ENCODE data around the gene COL8A2. TPM values are rescaled to one million over a fixed set of nuclear protein-coding genes. Genes with fewer than 3 reads are reported as not detected.

Gene COL8A2
- polyA plus RNA-seq, 6 donors from 2014 or later = 0.10 to 0.25 (median 0.19) TPM; not detected in 3

- ATAC-seq (ENCODE audit: low read depth in 2 of 2) = no peak
- Mint-ChIP-seq H3K27ac (peak overlapping the region in 1 of 6 donors; percentile 39), H3K4me3 (peak overlapping the region; percentile 48 to 97 (median 88)), H3K36me3 (no peaks in the 10 kb centered on the region), H3K9me3 (no peaks in the 10 kb centered on the region), H3K4me1 (peaks cover 12 to 27% (median 15%) of the 10 kb centered on the region in 3 donors), H3K27me3 (peaks cover 3 to 20% (median 3%) of the 10 kb centered on the region in 3 donors)
- no peak for DNase-seq
Observed at GRCh38 chr1:36087233-36088123, 37.5 kb downstream of the COL8A2 start.

DNA sequence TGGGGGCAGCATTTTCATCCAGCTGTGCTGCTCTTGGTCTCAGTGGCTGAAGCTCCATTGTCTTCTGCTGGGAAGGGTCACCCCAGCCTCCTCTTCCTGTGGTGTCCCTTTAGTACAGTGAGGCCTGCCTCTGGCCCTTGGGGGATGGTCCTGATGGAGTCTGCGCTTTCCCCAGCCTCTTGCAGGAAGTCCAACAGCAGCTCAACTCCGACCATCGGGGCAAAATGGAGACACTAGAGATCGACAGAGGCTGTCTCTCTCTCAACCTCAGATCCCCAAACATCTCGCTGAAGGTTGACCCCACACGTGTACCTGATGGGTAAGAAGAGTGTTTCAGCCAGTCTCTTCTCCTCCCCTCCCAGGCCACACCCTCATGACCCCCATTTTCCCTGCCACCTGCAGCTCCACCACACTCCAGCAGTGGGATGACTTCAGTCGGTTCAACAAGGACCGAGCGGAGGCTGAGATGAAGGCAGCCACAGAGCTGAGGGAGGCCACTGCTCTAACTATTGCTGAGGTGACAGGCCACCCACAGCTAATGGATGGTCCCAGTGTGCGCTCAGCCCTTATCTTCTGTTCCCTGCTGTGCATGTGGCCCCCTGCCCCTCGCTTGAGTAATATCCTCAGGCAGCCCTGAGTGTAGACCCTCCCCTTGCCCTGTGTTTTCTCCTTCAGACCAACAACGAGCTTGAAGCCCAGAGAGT lies 38.3 kb downstream of the COL8A2 start:
- H3K4me1 Mint-ChIP-seq = peaks cover 12 to 23% (median 15%) of the 10 kb centered on the region in 3 donors
- peaks cover 8 to 28% (median 11%) of the 10 kb centered on the region in 3 donors for H3K27me3 Mint-ChIP-seq
- peak overlapping the region; percentile 48 to 83 (median 66) for H3K4me3 Mint-ChIP-seq
- H3K9me3 Mint-ChIP-seq = no peaks in the 10 kb centered on the region
- peak overlapping the region in 1 of 6 donors; percentile 39 for H3K27ac Mint-ChIP-seq
- ATAC-seq (ENCODE audit: low read depth in 2 of 2) (no peak), DNase-seq (no peak)
- no peaks in the 10 kb centered on the region for H3K36me3 Mint-ChIP-seq

GRCh38 chr1:36085686-36086526 lies 39.1 kb downstream of the COL8A2 start:
- no peak for DNase-seq
- peaks cover 12 to 15% (median 15%) of the 10 kb centered on the region in 3 donors for H3K4me1 Mint-ChIP-seq
- peak overlapping the region in 4 of 8 donors; percentile 16 to 76 (median 66) for H3K4me3 Mint-ChIP-seq
- ATAC-seq (ENCODE audit: low read depth in 2 of 2) = no peak
- no peaks in the 10 kb centered on the region for H3K9me3 Mint-ChIP-seq
- peak overlapping the region in 2 of 6 donors; percentile 24 to 54 for H3K27ac Mint-ChIP-seq
- H3K36me3 Mint-ChIP-seq = no peaks in the 10 kb centered on the region
- peaks cover 11 to 30% (median 12%) of the 10 kb centered on the region in 3 donors for H3K27me3 Mint-ChIP-seq

DNA sequence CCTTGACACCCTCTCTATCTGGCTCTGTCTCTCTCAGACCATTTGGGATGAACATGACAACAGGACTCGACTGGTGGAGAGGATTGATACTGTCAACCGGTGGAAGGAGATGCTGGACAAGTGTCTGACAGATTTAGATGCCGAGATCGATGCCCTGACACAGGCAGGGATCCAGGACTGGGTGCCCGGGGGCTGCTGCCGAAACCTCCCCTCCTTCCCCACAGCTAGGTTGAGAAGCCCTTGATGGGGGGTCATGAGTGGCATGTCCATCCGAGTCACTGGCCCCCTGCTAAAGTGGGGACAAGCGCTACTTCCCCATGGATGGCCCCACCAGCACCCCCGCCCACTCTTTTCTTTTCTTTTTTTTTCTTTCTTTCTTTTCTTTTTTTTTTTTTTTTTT lies 39.9 kb downstream of the COL8A2 start:
- peak overlapping the region in 5 of 8 donors; percentile 5 to 59 (median 9) for H3K4me3 Mint-ChIP-seq
- peaks cover 10 to 15% (median 12%) of the 10 kb centered on the region in 3 donors for H3K4me1 Mint-ChIP-seq
- no peak for ATAC-seq (ENCODE audit: low read depth in 2 of 2)
- peaks cover 11 to 36% (median 19%) of the 10 kb centered on the region in 3 donors for H3K27me3 Mint-ChIP-seq
- H3K27ac Mint-ChIP-seq = no peak overlapping the region
- no peaks in the 10 kb centered on the region for H3K9me3 Mint-ChIP-seq
- DNase-seq = no peak
- no peaks in the 10 kb centered on the region for H3K36me3 Mint-ChIP-seq

GRCh38 chr1:36084497-36085115 lies 40.4 kb downstream of the COL8A2 start:
- no peak for ATAC-seq (ENCODE audit: low read depth in 2 of 2)
- Mint-ChIP-seq H3K4me3 (peak overlapping the region in 7 of 8 donors; percentile 5 to 69 (median 45)), H3K4me1 (peaks cover 5 to 10% (median 8%) of the 10 kb centered on the region in 3 donors), H3K27me3 (peaks cover 11 to 36% (median 19%) of the 10 kb centered on the region in 3 donors), H3K36me3 (no peaks in the 10 kb centered on the region), H3K9me3 (no peaks in the 10 kb centered on the region), H3K27ac (peak overlapping the region in 1 of 6 donors; percentile 66)
- DNase-seq = no peak

DNA sequence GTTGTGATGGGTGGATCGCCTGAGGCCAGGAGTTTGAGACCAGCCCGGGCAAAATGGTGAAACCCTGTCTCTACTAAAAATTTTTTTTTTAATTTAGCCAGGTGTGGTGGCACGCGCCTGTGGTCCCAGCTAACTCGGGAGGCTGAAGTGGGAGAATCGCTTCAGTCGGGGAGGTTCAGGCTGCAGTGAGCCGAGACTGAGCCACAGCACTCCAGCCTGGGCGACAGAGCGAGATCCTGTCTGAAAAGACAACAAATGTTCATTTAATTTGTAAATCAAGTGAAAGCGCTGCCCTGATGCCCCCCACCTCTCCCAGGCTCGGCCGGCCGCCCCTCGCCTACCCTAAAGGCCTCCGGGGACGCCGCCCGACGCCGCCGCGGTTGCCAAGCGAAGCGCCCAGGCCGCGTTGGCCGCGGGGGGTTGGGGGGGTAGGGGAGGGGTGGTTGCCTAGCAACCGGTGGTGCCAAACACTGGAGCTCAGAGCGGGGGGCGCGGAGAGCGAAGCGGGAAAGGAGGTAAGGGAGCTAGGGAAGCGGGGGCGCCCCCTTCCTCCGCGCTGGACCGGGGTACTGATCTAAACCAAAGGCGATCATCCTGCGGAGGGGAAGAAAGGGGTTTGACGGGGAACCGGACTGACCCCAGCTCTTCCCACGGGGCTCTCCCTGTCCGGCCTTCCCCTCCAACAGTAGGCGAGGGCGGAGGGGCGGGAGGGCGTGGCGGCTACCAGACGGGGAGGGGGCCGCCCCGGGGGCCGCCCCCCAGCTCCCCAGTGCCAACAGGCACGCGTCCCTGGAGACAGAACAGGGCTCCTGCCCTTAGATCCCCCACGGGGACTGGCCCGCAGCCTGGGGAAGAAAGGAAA lies 41.2 kb downstream of the COL8A2 start, which contains the start of gene TEKT2:
TEKT2 (plus strand) TSS at position 460 of the 862 bp plus-strand sequence. CDS start 828 bp downstream, outside the sequence.
- H3K9me3 Mint-ChIP-seq = no peaks in the 10 kb centered on the region
- H3K27ac Mint-ChIP-seq = peak within 1 kb of the TSS in 2 of 6 donors; percentile 63 to 66
- H3K4me3 Mint-ChIP-seq = peak within 1 kb of the TSS; percentile 5 to 73 (median 60)
- no peaks in the 10 kb centered on the region for H3K36me3 Mint-ChIP-seq
- peaks cover 11 to 36% (median 19%) of the 10 kb centered on the region in 3 donors for H3K27me3 Mint-ChIP-seq
- ATAC-seq (ENCODE audit: low read depth in 2 of 2) (peak; percentile 8), DNase-seq (peak; percentile 31)
- H3K4me1 Mint-ChIP-seq = peaks cover 0 to 3% (median 3%) of the 10 kb centered on the region in 3 donors

GRCh38 chr1:36083219-36083618 lies 41.8 kb downstream of the COL8A2 start:
- H3K36me3 Mint-ChIP-seq = no peaks in the 10 kb centered on the region
- no peaks in the 10 kb centered on the region for H3K9me3 Mint-ChIP-seq
- H3K4me1 Mint-ChIP-seq = peaks cover 0 to 3% (median 3%) of the 10 kb centered on the region in 3 donors
- peak overlapping the region in 2 of 8 donors; percentile 45 to 70 for H3K4me3 Mint-ChIP-seq
- ATAC-seq (ENCODE audit: low read depth in 2 of 2) (no peak), DNase-seq (no peak)
- H3K27me3 Mint-ChIP-seq = peaks cover 11 to 36% (median 19%) of the 10 kb centered on the region in 3 donors
- no peak overlapping the region for H3K27ac Mint-ChIP-seq

DNA sequence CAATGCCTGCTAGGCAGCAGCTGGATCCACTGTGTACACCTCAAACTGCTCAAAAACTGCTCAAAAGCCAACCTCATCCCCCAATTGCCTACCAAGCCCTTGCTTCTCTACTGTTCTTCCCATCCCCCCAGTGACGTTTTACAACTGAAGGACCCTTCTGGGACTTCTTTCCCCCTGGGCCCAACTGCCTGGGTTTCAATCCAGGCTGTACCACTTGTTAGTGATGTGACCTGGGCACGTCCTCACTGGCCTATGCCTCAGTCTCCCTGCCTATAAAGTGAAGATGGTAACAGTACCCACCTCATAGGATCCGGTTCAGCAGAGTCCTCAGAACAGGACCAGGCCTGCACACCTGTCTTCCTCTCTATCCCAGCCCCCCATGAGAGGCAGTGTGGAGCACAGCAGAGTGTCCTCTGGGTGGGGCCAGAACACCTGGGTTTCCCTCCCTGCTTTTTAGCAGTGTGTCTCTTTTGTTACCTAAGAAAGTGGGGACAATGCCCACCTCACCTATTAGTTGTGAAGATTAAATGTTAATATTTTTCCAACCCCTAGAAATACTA lies 43.0 kb downstream of the COL8A2 start:
- peaks cover 11 to 33% (median 19%) of the 10 kb centered on the region in 3 donors for H3K27me3 Mint-ChIP-seq
- ATAC-seq (ENCODE audit: low read depth in 2 of 2) (no peak), DNase-seq (no peak)
- no peak overlapping the region for H3K27ac Mint-ChIP-seq
- no peaks in the 10 kb centered on the region for H3K36me3 Mint-ChIP-seq
- no peak overlapping the region for H3K4me3 Mint-ChIP-seq
- peaks cover 0 to 2% (median 1%) of the 10 kb centered on the region in 3 donors for H3K4me1 Mint-ChIP-seq
- no peaks in the 10 kb centered on the region for H3K9me3 Mint-ChIP-seq

DNA sequence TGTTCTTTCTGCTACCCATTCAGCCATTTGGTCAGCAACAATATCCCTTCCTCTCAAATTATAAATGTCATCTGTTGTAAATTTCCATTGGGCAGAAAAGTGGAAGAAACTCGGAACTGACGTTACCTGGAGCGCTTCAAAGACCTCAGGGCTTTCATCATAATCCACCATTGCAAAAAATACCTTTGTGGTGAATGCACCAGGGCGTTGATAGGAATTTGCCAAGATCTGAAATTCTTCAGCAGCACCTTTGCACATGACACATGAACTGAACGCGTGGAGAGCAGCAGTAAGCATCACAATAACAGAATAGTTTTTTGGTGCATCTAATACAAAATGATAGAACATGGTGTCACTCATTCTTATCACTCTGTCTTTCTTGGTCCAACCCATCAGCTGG lies 44.2 kb downstream of the COL8A2 start:
- H3K27me3 Mint-ChIP-seq = peaks cover 11 to 30% (median 19%) of the 10 kb centered on the region in 3 donors
- DNase-seq (no peak), ATAC-seq (ENCODE audit: low read depth in 2 of 2) (no peak)
- no peaks in the 10 kb centered on the region for H3K9me3 Mint-ChIP-seq
- no peak overlapping the region for H3K4me3 Mint-ChIP-seq
- H3K27ac Mint-ChIP-seq = peak overlapping the region in 2 of 6 donors; percentile 18 to 56
- no peaks in the 10 kb centered on the region for H3K4me1 Mint-ChIP-seq
- H3K36me3 Mint-ChIP-seq = no peaks in the 10 kb centered on the region

GRCh38 chr1:36080236-36080635 lies 44.8 kb downstream of the COL8A2 start:
- ATAC-seq (ENCODE audit: low read depth in 2 of 2) = no peak
- no peak overlapping the region for H3K4me3 Mint-ChIP-seq
- H3K27me3 Mint-ChIP-seq = peaks cover 11 to 30% (median 19%) of the 10 kb centered on the region in 3 donors
- H3K27ac Mint-ChIP-seq = no peak overlapping the region
- no peaks in the 10 kb centered on the region for H3K36me3 Mint-ChIP-seq
- H3K4me1 Mint-ChIP-seq = no peaks in the 10 kb centered on the region
- H3K9me3 Mint-ChIP-seq = no peaks in the 10 kb centered on the region
- DNase-seq = no peak

DNA sequence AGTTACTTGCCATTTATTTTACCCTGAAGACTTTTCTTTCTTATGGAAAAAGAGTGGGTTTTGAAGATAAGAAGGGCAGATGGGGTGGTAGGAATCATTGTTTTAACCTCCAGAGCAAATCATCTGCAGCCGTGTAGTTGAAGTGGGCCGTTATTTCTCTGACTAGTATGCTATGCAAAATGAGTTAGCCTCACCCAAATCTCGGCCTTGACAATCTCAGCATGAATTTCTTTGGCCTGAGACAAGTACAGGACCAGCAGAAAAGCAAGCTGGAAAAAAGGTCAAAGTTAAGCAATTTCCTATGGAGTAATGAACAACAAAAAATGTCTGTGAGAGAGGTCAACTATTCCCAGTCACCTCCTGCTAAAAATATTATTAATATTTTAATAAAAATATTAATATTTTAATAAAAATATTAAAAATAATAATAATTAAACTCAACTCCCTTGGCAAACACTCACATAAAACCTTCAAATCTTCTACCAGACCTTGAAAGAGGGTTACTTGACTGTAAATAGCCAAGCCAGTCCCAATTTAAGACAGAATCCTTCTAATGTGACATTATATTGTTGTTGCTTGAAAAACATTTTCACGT lies 47.9 kb downstream of the COL8A2 start:
- H3K4me1 Mint-ChIP-seq = no peaks in the 10 kb centered on the region
- no peaks in the 10 kb centered on the region for H3K36me3 Mint-ChIP-seq
- ATAC-seq (ENCODE audit: low read depth in 2 of 2) (no peak), DNase-seq (no peak)
- H3K4me3 Mint-ChIP-seq = no peak overlapping the region
- H3K27me3 Mint-ChIP-seq = peaks cover 4 to 12% (median 11%) of the 10 kb centered on the region in 3 donors
- H3K27ac Mint-ChIP-seq = no peak overlapping the region
- no peaks in the 10 kb centered on the region for H3K9me3 Mint-ChIP-seq

Measured in naive B cell (primary cell).